ENCODE results near the gene WWOX. TPM values are rescaled to one million over a fixed set of nuclear protein-coding genes. Genes with fewer than 3 reads are reported as not detected.

Gene WWOX
- total RNA-seq, 1 donor = 8.2 TPM

GRCh38 chr16:78150233-78150632 lies 50.8 kb downstream of the WWOX start:
- TF ChIP-seq CTCF (IDR thresholded peaks at IDR 0.05; ENCODE audit: insufficient read depth, low read depth, low read length) = no peak
- H3K4me3 ChIP-seq (ENCODE audit: low read depth, low read length) = no peak overlapping the region
- DNase-seq (ENCODE audit: low read depth) = no peak

GRCh38 chr16:78154729-78155461 lies 55.4 kb downstream of the WWOX start:
- no peak for TF ChIP-seq CTCF (IDR thresholded peaks at IDR 0.05; ENCODE audit: insufficient read depth, low read depth, low read length)
- DNase-seq (ENCODE audit: low read depth) = no peak
- H3K4me3 ChIP-seq (ENCODE audit: low read depth, low read length) = no peak overlapping the region

- no peak for TF ChIP-seq CTCF (IDR thresholded peaks at IDR 0.05; ENCODE audit: insufficient read depth, low read depth, low read length)
- H3K4me3 ChIP-seq (ENCODE audit: low read depth, low read length) = no peak overlapping the region
- peak; percentile 32 for DNase-seq (ENCODE audit: low read depth)
Measured at GRCh38 chr16:78155791-78156345, 56.4 kb downstream of the WWOX start.

- no peak for TF ChIP-seq CTCF (IDR thresholded peaks at IDR 0.05; ENCODE audit: insufficient read depth, low read depth, low read length)
- no peak for DNase-seq (ENCODE audit: low read depth)
- no peak overlapping the region for H3K4me3 ChIP-seq (ENCODE audit: low read depth, low read length)
Measured at GRCh38 chr16:78161023-78161729, 61.7 kb downstream of the WWOX start.

GRCh38 chr16:78163772-78164670 lies 64.6 kb downstream of the WWOX start:
- peak; percentile 46 for DNase-seq (ENCODE audit: low read depth)

More at GRCh38 chr16:78163772-78164670, 64.6 kb downstream of the WWOX start:
- H3K4me3 ChIP-seq (ENCODE audit: low read depth, low read length) = no peak overlapping the region
- no peak for TF ChIP-seq CTCF (IDR thresholded peaks at IDR 0.05; ENCODE audit: insufficient read depth, low read depth, low read length)
